GM12878 (cell line): Measurements from ENCODE around the gene CNPPD1. TPM values are rescaled to one million over a fixed set of nuclear protein-coding genes. Genes with fewer than 3 reads are reported as not detected.

Experiments used
- ATAC-seq: fragments of 200-7000 bp; cut with Tn5 transposase; 3 replicates; pipeline ENCODE4 v1.9.1; 2020; ENCODE audit warnings: mild to moderate bottlenecking, moderate library complexity
- BruUV-seq: library from RNA; stranded (reverse); fragments of 400-500 nt; replicated peaks from 2 replicates; lab custom pipeline; 2021; lab: Mats Ljungman, UMichigan
- CTCF ChIA-PET: fragments of 300-600 bp; sonication (Branson Sonifier 250); formaldehyde crosslinking; extraction: SDS; loops from one replicate; lab custom pipeline; 2021; ENCODE audit warnings: inconsistent platforms; lab: Yijun Ruan, JAX
- POLR2A ChIA-PET: fragments of 350-600 bp; formaldehyde crosslinking; extraction: SDS; loops from one replicate; lab custom pipeline; 2021; ENCODE audit warnings: inconsistent platforms; lab: Charles Lee
- RAD21 ChIA-PET: fragments of 300-600 bp; sonication (Branson Sonifier 250); formaldehyde crosslinking; loops from one replicate; lab custom pipeline; 2023; ENCODE audit warnings: antibody characterized with exemption; ENCODE audit not compliant: unreplicated experiment; lab: Charles Lee
- SMC1A ChIA-PET: fragments of 300-600 bp; sonication (Branson Sonifier 250); formaldehyde crosslinking; loops from one replicate; lab custom pipeline; 2023; ENCODE audit not compliant: unreplicated experiment, uncharacterized antibody; lab: Charles Lee
- DNase-seq: peaks from one replicate; pipeline ENCODE4 v3.0.0-alpha.2; 2011; ENCODE audit warnings: low read depth, low spot score
- FAIRE-seq: peaks from 3 replicates; lab custom pipeline; 2011; peaks lifted over from hg19 to GRCh38; lab: Jason Lieb, UNC
- H2AFZ ChIP-seq: 2 replicates; pipeline ENCODE4 v1.6.0; 2011; ENCODE audit warnings: low read depth, low read length, control low read depth; ENCODE audit not compliant: control insufficient read depth
- H3K27ac ChIP-seq: 2 replicates; pipeline ENCODE4 v1.5.1; 2011; ENCODE audit warnings: control low read depth; ENCODE audit not compliant: control insufficient read depth, insufficient read depth
- H3K27me3 ChIP-seq, 2 experiments: replicated peaks in 1 of 2; 2 replicates each; pipeline versions ENCODE4 v1.6.0 to v1.6.1; 2011; ENCODE audit warnings: low read length in 1 of 2; ENCODE audit not compliant: control insufficient read depth in 2 of 2, insufficient read depth in 2 of 2
- H3K36me3 ChIP-seq, 2 experiments: 2 replicates each; pipeline ENCODE4 v1.5.1; 2011; ENCODE audit warnings: low read length in 1 of 2; ENCODE audit not compliant: control insufficient read depth in 2 of 2, insufficient read depth in 2 of 2
- H3K4me1 ChIP-seq: 2 replicates; pipeline ENCODE4 v1.6.1; 2011; ENCODE audit warnings: mild to moderate bottlenecking, low read length, moderate library complexity, mixed read lengths; ENCODE audit not compliant: control insufficient read depth, insufficient read depth
- H3K4me2 ChIP-seq: 2 replicates; pipeline ENCODE4 v1.6.0; 2011; ENCODE audit warnings: control low read depth; ENCODE audit not compliant: control insufficient read depth, insufficient read depth
- H3K4me3 ChIP-seq: fragments of 200-600 bp; sonication (generic); 2 replicates; pipeline ENCODE4 v1.5.1; 2016
- H3K79me2 ChIP-seq: 2 replicates; pipeline ENCODE4 v1.6.0; 2011; ENCODE audit warnings: low read length; ENCODE audit not compliant: control insufficient read depth, insufficient read depth
- H3K9ac ChIP-seq: 2 replicates; pipeline ENCODE4 v1.8.0; 2011; ENCODE audit warnings: low read length, control low read depth, mixed read lengths; ENCODE audit not compliant: control insufficient read depth, insufficient read depth
- H3K9me3 ChIP-seq: replicated peaks from 3 replicates; pipeline ENCODE4 v1.5.1; 2011; ENCODE audit warnings: mild to moderate bottlenecking, low read length; ENCODE audit not compliant: control insufficient read depth, insufficient read depth
- H4K20me1 ChIP-seq: 2 replicates; pipeline ENCODE4 v1.6.0; 2011; ENCODE audit not compliant: control insufficient read depth, insufficient read depth
- ATF7 ChIP-seq: fragments of 450-650 bp; IDR thresholded peaks from 2 replicates; pipeline ENCODE4 v1.6.1; 2016; ENCODE audit warnings: low read depth, mild to moderate bottlenecking
- BHLHE40 ChIP-seq, 2 experiments: fragments of 450-650 bp in 1 of 2; IDR thresholded peaks; 2 replicates each; pipeline ENCODE4 v1.6.1; 2011 to 2017; ENCODE audit warnings: low read depth in 2 of 2, borderline replicate concordance in 1 of 2, improper control_type of control experiment in 1 of 2, low read length in 1 of 2, mild to moderate bottlenecking in 1 of 2
- CBX5 ChIP-seq: sonication (generic); IDR thresholded peaks from 2 replicates; pipeline ENCODE4 v1.6.1; 2016; ENCODE audit warnings: low read depth, moderate library complexity, mild to moderate bottlenecking, inconsistent platforms
- DPF2 ChIP-seq: fragments of 450-650 bp; IDR thresholded peaks from 2 replicates; pipeline ENCODE4 v1.6.1; 2017; ENCODE audit warnings: mild to moderate bottlenecking
- FOS ChIP-seq: IDR thresholded peaks from 3 replicates; pipeline ENCODE4 v1.6.1; 2011; ENCODE audit warnings: borderline replicate concordance; ENCODE audit not compliant: insufficient read length; ENCODE audit errors: extremely low read depth
- JUND ChIP-seq: IDR thresholded peaks from 2 replicates; pipeline ENCODE4 v1.6.1; 2012; ENCODE audit warnings: low read depth, mild to moderate bottlenecking, low read length, improper control_type of control experiment, moderate library complexity
- MXI1 ChIP-seq: fragments of 150-350 bp; IDR thresholded peaks from 2 replicates; pipeline ENCODE4 v1.6.1; 2011; ENCODE audit warnings: low read depth, mild to moderate bottlenecking, inconsistent platforms, low read length, improper control_type of control experiment
- MYB ChIP-seq: fragments of 150-350 bp; IDR thresholded peaks from 2 replicates; pipeline ENCODE4 v1.6.1; 2014; ENCODE audit warnings: mild to moderate bottlenecking, low read depth, low read length, borderline replicate concordance
- PAX8 ChIP-seq: fragments of 450-650 bp; IDR thresholded peaks from 2 replicates; pipeline ENCODE4 v1.6.1; 2017; ENCODE audit warnings: mild to moderate bottlenecking, moderate library complexity
- POLR2A ChIP-seq: IDR thresholded peaks from 2 replicates; pipeline ENCODE4 v1.6.1; 2011; ENCODE audit warnings: low read depth, mild to moderate bottlenecking, low read length
- RAD21 ChIP-seq: IDR thresholded peaks from 2 replicates; pipeline ENCODE4 v1.6.1; 2011; ENCODE audit warnings: mild to moderate bottlenecking, low read depth, low read length, moderate library complexity; ENCODE audit not compliant: insufficient read depth
- RBBP5 ChIP-seq: fragments of 200-600 bp; sonication (generic); conservative IDR thresholded peaks from 2 replicates; pipeline ENCODE4 v1.6.1; 2016
- TARDBP ChIP-seq: IDR thresholded peaks from 2 replicates; pipeline ENCODE4 v1.6.1; 2016; ENCODE audit warnings: borderline replicate concordance
- TCF3 ChIP-seq: IDR thresholded peaks from 2 replicates; pipeline ENCODE4 v1.6.1; 2012; ENCODE audit warnings: low read depth, mild to moderate bottlenecking, low read length, borderline replicate concordance; ENCODE audit not compliant: insufficient read depth
- YY1 ChIP-seq: IDR thresholded peaks from 2 replicates; pipeline ENCODE4 v1.6.1; 2011; ENCODE audit warnings: low read depth, mild to moderate bottlenecking, low read length
- ZZZ3 ChIP-seq: IDR thresholded peaks from 2 replicates; pipeline ENCODE4 v1.6.1; 2011; ENCODE audit warnings: low read depth; ENCODE audit not compliant: control insufficient read depth, insufficient read length
- WGBS: methylation state at CpG from one replicate; pipeline ENCODE4 v1.1.6; 2016; ENCODE audit warnings: low lambda C conversion rate; ENCODE audit not compliant: insufficient replicate concordance, insufficient coverage; ENCODE audit errors: missing lambda C conversion rate; 5-methylcytosine and 5-hydroxymethylcytosine counted together
- in situ Hi-C: fragments of 300-500 bp; cut with MboI; formaldehyde crosslinking; loops from 9 replicates; pipeline ENCODE4 v1.14.3; 2018; ENCODE audit warnings: mixed read lengths
- intact Hi-C: fragments of 100-400 bp; cut with micrococcal nuclease; formaldehyde crosslinking; loops from one replicate; pipeline ENCODE4 v1.14.2; 2022; ENCODE audit not compliant: unreplicated experiment
- polyA plus RNA-seq, 11 experiments: library from polyadenylated mRNA; depleted of rRNA in 4 of 11; unstranded in 6 of 11; stranded (reverse) in 5 of 11; fragments of >200 nt; fragmentation: Nextera tagmentation in 4 of 11; fragmentation: Illumina TruSeq in 1 of 11; extraction: Ambion mirVana in 4 of 11; extraction: Trizol in 1 of 11; gene quantifications; 1 replicate in 1 of 11; 2 replicates in 10 of 11; pipeline versions ENCODE4 v1.2.1 to v1.2.3, GENCODE V29; 2011 to 2016; ENCODE audit warnings: inconsistent platforms in 2 of 11, missing spikeins in 2 of 11, low read depth in 1 of 11
- total RNA-seq, 4 experiments: library from RNA; depleted of rRNA in 3 of 4; stranded (reverse); fragments of >200 nt in 3 of 4; fragmentation: Illumina TruSeq in 1 of 4; extraction: Trizol in 1 of 4; gene quantifications; 2 replicates each; pipeline versions ENCODE4 v1.2.1 to v1.2.3, GENCODE V29; 2013 to 2021
- TF ChIP-seq, protein P1 (sequence below): fragments of 450-650 bp; IDR thresholded peaks from 2 replicates; pipeline ENCODE4 v1.6.1; 2016; ENCODE audit warnings: mild to moderate bottlenecking, moderate library complexity, borderline replicate concordance
- TF ChIP-seq, protein P2 (sequence below): IDR thresholded peaks from 2 replicates; pipeline ENCODE4 v1.6.1; 2011; ENCODE audit warnings: borderline replicate concordance, low read depth, mild to moderate bottlenecking, moderate library complexity, mixed read lengths, low read length; ENCODE audit not compliant: insufficient read depth; ENCODE audit errors: extremely low read length

The CNPPD1 gene
- total and polyA plus RNA-seq, 10 of the 15 experiments (the other 5 are each of a cell fraction or from before 2014, with no cell fraction given) = 12.2 to 86.6 (median 43.4) TPM

DNA sequence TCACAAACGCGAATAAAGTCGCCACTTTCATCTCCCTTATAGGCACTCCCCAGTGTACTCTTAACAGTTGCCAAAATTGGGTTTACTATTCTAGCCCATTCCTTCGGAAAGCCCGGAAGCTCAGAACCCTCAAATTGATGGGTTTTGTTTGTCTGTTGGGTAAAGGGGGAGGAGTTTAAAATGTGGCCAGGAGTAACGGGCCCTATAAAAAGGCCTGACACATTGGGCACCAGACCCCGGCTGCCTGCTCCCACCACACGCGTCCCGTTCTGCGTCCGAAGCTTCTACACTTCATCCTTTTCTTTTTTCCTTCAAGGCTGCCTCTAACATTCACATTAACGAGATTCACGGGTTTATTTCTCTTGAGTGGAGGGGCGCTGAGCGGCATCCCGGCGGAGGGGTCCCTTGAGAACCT lies 16.9 kb downstream of the CNPPD1 start:
- H3K9ac ChIP-seq = peak overlapping the region; percentile 37; the same call in 1 of the 2 replicates
- peak overlapping the region; percentile 85 for H3K4me3 ChIP-seq
- no peaks in the 10 kb centered on the region for H3K9me3 ChIP-seq
- BruUV-seq = TSS peak; percentile 65
- no peaks in the 10 kb centered on the region for H3K36me3 ChIP-seq
- WGBS = 25% methylated on average over 18 of the region's 18 CpGs
- no peaks in the 10 kb centered on the region for H3K27me3 ChIP-seq
- peaks cover 2% of the 10 kb centered on the region for H3K79me2 ChIP-seq
- peaks cover 4% of the 10 kb centered on the region; the same call in 1 of the 2 replicates for H3K4me1 ChIP-seq
- in situ Hi-C loops (loop anchor here (5.0 kb wide), 1 partner anchor 138 kb away; no protein-coding TSS in a partner anchor), intact Hi-C loops (loop anchor here (1.0 to 5.0 kb wide), 7 partner anchors 17 to 228 kb away; partner anchors contain the start of genes CNPPD1, DNAJB2 and DNPEP)
- FAIRE-seq = no peak
- H2AFZ ChIP-seq = peak overlapping the region; percentile 95
- CTCF ChIA-PET = interaction anchor here (0.5 to 10.0 kb wide), 41 partner anchors 9 to 370 kb away, joined by 3 to 208 read pairs (median 5); partner anchors contain the start of genes ABCB6, CFAP65, CNPPD1 and GLB1L
- TF ChIP-seq YY1 (no peak), DPF2 (no peak), PAX8 (no peak), ATF7 (no peak), RBBP5 (no peak), BHLHE40 (IDR thresholded peaks at IDR 0.05; ENCODE audit: borderline replicate concordance in 1 of 2, low read depth in 2 of 2, low read length in 1 of 2) (no peak), RAD21 (no peak), ZZZ3 (no peak), CBX5 (no peak), TARDBP (no peak), POLR2A (no peak), MXI1 (no peak), FOS (no peak), MYB (no peak), TCF3 (no peak), JUND (no peak)
- TF ChIP-seq, protein P1, sequence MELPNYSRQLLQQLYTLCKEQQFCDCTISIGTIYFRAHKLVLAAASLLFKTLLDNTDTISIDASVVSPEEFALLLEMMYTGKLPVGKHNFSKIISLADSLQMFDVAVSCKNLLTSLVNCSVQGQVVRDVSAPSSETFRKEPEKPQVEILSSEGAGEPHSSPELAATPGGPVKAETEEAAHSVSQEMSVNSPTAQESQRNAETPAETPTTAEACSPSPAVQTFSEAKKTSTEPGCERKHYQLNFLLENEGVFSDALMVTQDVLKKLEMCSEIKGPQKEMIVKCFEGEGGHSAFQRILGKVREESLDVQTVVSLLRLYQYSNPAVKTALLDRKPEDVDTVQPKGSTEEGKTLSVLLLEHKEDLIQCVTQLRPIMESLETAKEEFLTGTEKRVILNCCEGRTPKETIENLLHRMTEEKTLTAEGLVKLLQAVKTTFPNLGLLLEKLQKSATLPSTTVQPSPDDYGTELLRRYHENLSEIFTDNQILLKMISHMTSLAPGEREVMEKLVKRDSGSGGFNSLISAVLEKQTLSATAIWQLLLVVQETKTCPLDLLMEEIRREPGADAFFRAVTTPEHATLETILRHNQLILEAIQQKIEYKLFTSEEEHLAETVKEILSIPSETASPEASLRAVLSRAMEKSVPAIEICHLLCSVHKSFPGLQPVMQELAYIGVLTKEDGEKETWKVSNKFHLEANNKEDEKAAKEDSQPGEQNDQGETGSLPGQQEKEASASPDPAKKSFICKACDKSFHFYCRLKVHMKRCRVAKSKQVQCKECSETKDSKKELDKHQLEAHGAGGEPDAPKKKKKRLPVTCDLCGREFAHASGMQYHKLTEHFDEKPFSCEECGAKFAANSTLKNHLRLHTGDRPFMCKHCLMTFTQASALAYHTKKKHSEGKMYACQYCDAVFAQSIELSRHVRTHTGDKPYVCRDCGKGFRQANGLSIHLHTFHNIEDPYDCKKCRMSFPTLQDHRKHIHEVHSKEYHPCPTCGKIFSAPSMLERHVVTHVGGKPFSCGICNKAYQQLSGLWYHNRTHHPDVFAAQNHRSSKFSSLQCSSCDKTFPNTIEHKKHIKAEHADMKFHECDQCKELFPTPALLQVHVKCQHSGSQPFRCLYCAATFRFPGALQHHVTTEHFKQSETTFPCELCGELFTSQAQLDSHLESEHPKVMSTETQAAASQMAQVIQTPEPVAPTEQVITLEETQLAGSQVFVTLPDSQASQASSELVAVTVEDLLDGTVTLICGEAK = no peak
- TF ChIP-seq, protein P2, sequence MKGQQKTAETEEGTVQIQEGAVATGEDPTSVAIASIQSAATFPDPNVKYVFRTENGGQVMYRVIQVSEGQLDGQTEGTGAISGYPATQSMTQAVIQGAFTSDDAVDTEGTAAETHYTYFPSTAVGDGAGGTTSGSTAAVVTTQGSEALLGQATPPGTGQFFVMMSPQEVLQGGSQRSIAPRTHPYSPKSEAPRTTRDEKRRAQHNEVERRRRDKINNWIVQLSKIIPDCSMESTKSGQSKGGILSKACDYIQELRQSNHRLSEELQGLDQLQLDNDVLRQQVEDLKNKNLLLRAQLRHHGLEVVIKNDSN = no peak
- ATAC-seq = no peak
- H3K27ac ChIP-seq = no peak overlapping the region; the same call in 1 of the 2 replicates
- H4K20me1 ChIP-seq = no peaks in the 10 kb centered on the region
- POLR2A ChIA-PET = interaction anchor here (0.6 to 2.4 kb wide), 5 partner anchors 89 to 971 kb away, joined by 3 to 15 read pairs (median 4); partner anchors contain the start of gene TUBA4B
- SMC1A ChIA-PET = interaction anchor here (0.7 to 5.1 kb wide), 17 partner anchors 16 to 190 kb away, joined by 3 to 49 read pairs (median 4); partner anchors contain the start of genes ANKZF1, ATG9A, CNPPD1 and DNAJB2
- no peak for DNase-seq
- RAD21 ChIA-PET = interaction anchor here (0.7 to 3.4 kb wide), 12 partner anchors 11 to 229 kb away, joined by 3 to 30 read pairs (median 6); partner anchors contain the start of genes CNPPD1, DNAJB2 and ZFAND2B
- peak overlapping the region; percentile 96 for H3K4me2 ChIP-seq
